B cell (primary cell): ENCODE measurements around the gene TNNI3K. TPM values are rescaled to one million over a fixed set of nuclear protein-coding genes. Genes with fewer than 3 reads are reported as not detected.

Source experiments
- ATAC-seq: fragments of 200-7000 bp; cut with Tn5 transposase; one replicate; pipeline ENCODE4 v1.10.0; 2021; ENCODE audit warnings: low read depth, mild to moderate bottlenecking, moderate number of reproducible peaks, moderate library complexity
- CTCF ChIA-PET: fragments of 350-600 bp; sonication (Branson Sonifier 250); formaldehyde crosslinking; loops from one replicate; lab custom pipeline; 2021; ENCODE audit warnings: antibody characterized with exemption, inconsistent platforms; lab: Charles Lee
- POLR2A ChIA-PET: fragments of 350-600 bp; sonication (Branson Sonifier 250); formaldehyde crosslinking; loops from one replicate; lab custom pipeline; 2021; ENCODE audit warnings: antibody characterized with exemption; lab: Charles Lee
- DNase-seq: peaks from one replicate; pipeline ENCODE4 v3.0.0; 2013
- H2AFZ ChIP-seq: 2 replicates; pipeline ENCODE4 v1.6.1; 2012; ENCODE audit warnings: mild to moderate bottlenecking, low read depth, low read length; ENCODE audit not compliant: insufficient read depth, poor library complexity, severe bottlenecking
- H3K27ac ChIP-seq, 2 donors: 1 replicate in 1 of 2; 2 replicates in 1 of 2; pipeline ENCODE4 v1.5.1; 2012 to 2013; ENCODE audit warnings: low read length in 2 of 2, mild to moderate bottlenecking in 2 of 2, moderate library complexity in 1 of 2
- H3K27me3 ChIP-seq, 4 experiments: fragments of 200-600 bp in 1 of 4; sonication (generic) in 1 of 4; replicated peaks in 1 of 4; 1 replicate in 2 of 4; 2 replicates in 2 of 4; pipeline versions ENCODE4 v1.6.1 to v1.7.0; 2013 to 2016; ENCODE audit warnings: low read length in 3 of 4, mild to moderate bottlenecking in 2 of 4, mixed read lengths in 1 of 4, moderate library complexity in 1 of 4; ENCODE audit not compliant: insufficient read depth in 4 of 4, control insufficient read depth in 3 of 4; ENCODE audit errors: control extremely low read depth in 1 of 4
- H3K36me3 ChIP-seq, 2 experiments: replicated peaks in 1 of 2; 1 replicate in 1 of 2; 2 replicates in 1 of 2; pipeline versions ENCODE4 v1.6.1 to v1.7.1; 2013; ENCODE audit warnings: low read length in 1 of 2; ENCODE audit not compliant: insufficient read depth in 2 of 2, control insufficient read depth in 1 of 2; ENCODE audit errors: control extremely low read depth in 1 of 2, extremely low read depth in 1 of 2
- H3K4me1 ChIP-seq, 2 donors: fragments of 200-600 bp in 1 of 2; sonication (generic) in 1 of 2; 1 replicate in 1 of 2; 2 replicates in 1 of 2; pipeline versions ENCODE4 v1.5.1 to v1.6.1; 2013 to 2017; ENCODE audit warnings: low read length in 2 of 2; ENCODE audit not compliant: control insufficient read depth in 2 of 2, insufficient read depth in 2 of 2
- H3K4me2 ChIP-seq: replicated peaks from 2 replicates; pipeline ENCODE3; 2012; ENCODE audit warnings: mild to moderate bottlenecking, low read depth, low read length; ENCODE audit not compliant: poor library complexity, severe bottlenecking
- H3K4me3 ChIP-seq, 5 experiments: fragments of 200-600 bp in 1 of 5; sonication (generic) in 1 of 5; 1 replicate in 3 of 5; 2 replicates in 2 of 5; pipeline versions ENCODE4 v1.5.1 to v1.7.0; 2011 to 2016; ENCODE audit warnings: low read length in 4 of 5, mild to moderate bottlenecking in 4 of 5, low read depth in 2 of 5, control low read depth in 1 of 5, moderate library complexity in 1 of 5; ENCODE audit not compliant: insufficient read depth in 1 of 5; ENCODE audit errors: control extremely low read depth in 1 of 5, extremely low read depth in 1 of 5
- H3K79me2 ChIP-seq: fragments of 200-600 bp; sonication (generic); one replicate; pipeline ENCODE4 v1.6.0; 2016; ENCODE audit warnings: low read length; ENCODE audit not compliant: control insufficient read depth, insufficient read depth
- H3K9ac ChIP-seq: fragments of 200-600 bp; sonication (generic); 2 replicates; pipeline ENCODE4 v1.6.1; 2017; ENCODE audit warnings: mild to moderate bottlenecking, low read length, moderate library complexity
- H3K9me3 ChIP-seq, 3 donors: one replicate each; pipeline versions ENCODE4 v1.6.1 to v1.7.1; 2013; ENCODE audit warnings: low read length in 2 of 3; ENCODE audit not compliant: control insufficient read depth in 2 of 3, insufficient read depth in 1 of 3; ENCODE audit errors: control extremely low read depth in 1 of 3
- H4K20me1 ChIP-seq: 2 replicates; pipeline ENCODE4 v1.6.0; 2012; ENCODE audit warnings: mild to moderate bottlenecking, low read length; ENCODE audit not compliant: insufficient read depth, control insufficient read depth, poor library complexity, severe bottlenecking
- H3K27ac Mint-ChIP-seq: one replicate; pipeline ENCODE4 v1.8.0; 2021; ENCODE audit warnings: mixed read lengths
- H3K27me3 Mint-ChIP-seq: one replicate; pipeline ENCODE4 v1.8.0; 2021; ENCODE audit warnings: mixed read lengths
- H3K4me1 Mint-ChIP-seq: one replicate; pipeline ENCODE4 v1.8.0; 2021; ENCODE audit warnings: mixed read lengths
- H3K4me3 Mint-ChIP-seq: one replicate; pipeline ENCODE4 v1.8.0; 2021; ENCODE audit warnings: mixed read lengths
- H3K9me3 Mint-ChIP-seq: one replicate; pipeline ENCODE4 v1.8.0; 2022; ENCODE audit warnings: mixed read lengths; ENCODE audit not compliant: insufficient read depth
- EZH2 ChIP-seq: IDR thresholded peaks from 2 replicates; pipeline ENCODE4 v1.6.1; 2012; ENCODE audit warnings: borderline replicate concordance, low read depth, mild to moderate bottlenecking, moderate library complexity, low read length; ENCODE audit not compliant: insufficient read depth, poor library complexity, severe bottlenecking
- WGBS: methylation state at CpG from one replicate; pipeline ENCODE4 v1.1.5; 2013; ENCODE audit warnings: missing lambda C conversion rate; ENCODE audit not compliant: insufficient coverage; 5-methylcytosine and 5-hydroxymethylcytosine counted together
- intact Hi-C: fragments of 100-400 bp; cut with micrococcal nuclease; formaldehyde crosslinking; loops from one replicate; pipeline ENCODE4 v1.10.0; 2022
- polyA plus RNA-seq: library from polyadenylated mRNA; depleted of rRNA; stranded (reverse); fragments of >200 nt; gene quantifications from 2 replicates; pipeline ENCODE4 v1.2.3, GENCODE V29; 2012
- total RNA-seq, 2 donors: library from RNA; stranded (reverse); fragments of 120-200 nt in 1 of 2; gene quantifications; 1 replicate in 1 of 2; 2 replicates in 1 of 2; pipeline versions ENCODE4 v1.2.3 to v1.2.4, GENCODE V29; 2013 to 2022
- TF ChIP-seq, protein P1 (sequence below): fragments of 200-600 bp; IDR thresholded peaks from one replicate; pipeline ENCODE4 v1.8.0; 2022; ENCODE audit warnings: antibody characterized with exemption, mild to moderate bottlenecking

TNNI3K gene
- total and polyA plus RNA-seq, 2 donors (not counting 1 experiment from before 2014, with no cell fraction given) = 0.52 to 3.1 TPM

- Histone ChIP-seq H2AFZ (no peak overlapping the region), H3K27ac (no peak overlapping the region), H3K4me1 (no peaks in the 10 kb centered on the region), H3K4me3 (no peak overlapping the region), H3K36me3 (no peaks in the 10 kb centered on the region), H3K9me3 (no peaks in the 10 kb centered on the region), H3K27me3 (no peaks in the 10 kb centered on the region), H3K9ac (no peak overlapping the region), H4K20me1 (no peaks in the 10 kb centered on the region), H3K4me2 (no peak overlapping the region), H3K79me2 (no peaks in the 10 kb centered on the region)
- POLR2A ChIA-PET = no interaction called here
- Mint-ChIP-seq H3K9me3 (no peaks in the 10 kb centered on the region), H3K4me1 (no peaks in the 10 kb centered on the region), H3K4me3 (no peak overlapping the region), H3K27me3 (no peaks in the 10 kb centered on the region), H3K27ac (no peak overlapping the region)
- no peak for TF ChIP-seq EZH2
- TF ChIP-seq, protein P1, sequence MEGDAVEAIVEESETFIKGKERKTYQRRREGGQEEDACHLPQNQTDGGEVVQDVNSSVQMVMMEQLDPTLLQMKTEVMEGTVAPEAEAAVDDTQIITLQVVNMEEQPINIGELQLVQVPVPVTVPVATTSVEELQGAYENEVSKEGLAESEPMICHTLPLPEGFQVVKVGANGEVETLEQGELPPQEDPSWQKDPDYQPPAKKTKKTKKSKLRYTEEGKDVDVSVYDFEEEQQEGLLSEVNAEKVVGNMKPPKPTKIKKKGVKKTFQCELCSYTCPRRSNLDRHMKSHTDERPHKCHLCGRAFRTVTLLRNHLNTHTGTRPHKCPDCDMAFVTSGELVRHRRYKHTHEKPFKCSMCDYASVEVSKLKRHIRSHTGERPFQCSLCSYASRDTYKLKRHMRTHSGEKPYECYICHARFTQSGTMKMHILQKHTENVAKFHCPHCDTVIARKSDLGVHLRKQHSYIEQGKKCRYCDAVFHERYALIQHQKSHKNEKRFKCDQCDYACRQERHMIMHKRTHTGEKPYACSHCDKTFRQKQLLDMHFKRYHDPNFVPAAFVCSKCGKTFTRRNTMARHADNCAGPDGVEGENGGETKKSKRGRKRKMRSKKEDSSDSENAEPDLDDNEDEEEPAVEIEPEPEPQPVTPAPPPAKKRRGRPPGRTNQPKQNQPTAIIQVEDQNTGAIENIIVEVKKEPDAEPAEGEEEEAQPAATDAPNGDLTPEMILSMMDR = no peak
- DNase-seq (no peak), ATAC-seq (no peak)
- intact Hi-C loops = no loop called here
- no CpG with 5 or more reads among the region's 3 CpGs for WGBS
- CTCF ChIA-PET = no interaction called here
Observed at GRCh38 chr1:74498901-74499300, 263.7 kb downstream of the TNNI3K start.

DNA sequence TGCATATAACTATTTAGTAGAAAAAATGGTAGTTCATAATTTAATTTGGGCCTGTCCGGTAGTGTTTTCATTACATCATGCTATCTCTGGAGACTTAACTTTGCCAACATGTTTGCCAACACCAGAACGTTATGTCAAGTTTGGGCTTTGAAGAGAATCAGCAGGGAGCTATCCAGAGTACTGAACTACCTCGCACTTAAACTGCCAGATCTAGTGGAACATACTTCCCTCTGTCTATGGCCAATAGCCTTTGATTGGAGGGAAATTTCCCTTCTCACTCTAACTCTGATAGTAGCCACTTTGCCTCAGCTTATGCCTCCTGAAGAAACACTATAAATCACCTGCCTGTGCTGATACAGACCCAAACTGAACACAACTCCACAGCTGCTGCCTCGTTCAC lies 267.2 kb downstream of the TNNI3K start:
- Histone ChIP-seq H3K36me3 (no peaks in the 10 kb centered on the region), H2AFZ (no peak overlapping the region), H3K4me1 (no peaks in the 10 kb centered on the region), H3K27ac (no peak overlapping the region), H4K20me1 (no peaks in the 10 kb centered on the region), H3K9me3 (no peaks in the 10 kb centered on the region), H3K79me2 (no peaks in the 10 kb centered on the region), H3K4me3 (no peak overlapping the region), H3K27me3 (no peaks in the 10 kb centered on the region), H3K4me2 (no peak overlapping the region), H3K9ac (no peak overlapping the region)
- Mint-ChIP-seq H3K4me1 (peaks cover 3% of the 10 kb centered on the region), H3K27me3 (no peaks in the 10 kb centered on the region), H3K27ac (no peak overlapping the region), H3K9me3 (no peaks in the 10 kb centered on the region), H3K4me3 (no peak overlapping the region)
- ATAC-seq (no peak), DNase-seq (no peak)
- WGBS = 50% methylated on average over 2 of the region's 4 CpGs
- POLR2A ChIA-PET = no interaction called here
- CTCF ChIA-PET = interaction anchor here (1.0 to 1.7 kb wide), 2 partner anchors 8 to 361 kb away, joined by 3 to 8 read pairs; no protein-coding TSS in a partner anchor
- intact Hi-C loops = no loop called here
- TF ChIP-seq, protein P1 = no peak
- TF ChIP-seq EZH2 = no peak
